GM21825 (cell line): ENCODE results near the gene G6PC1.
"Not testable (repeated sequence)": the region's sequence is repeated elsewhere in the genome, so short reads cannot be mapped to it uniquely, and the experiment has no call there.

Source experiments
- ATAC-seq: cut with Tn5 transposase; IDR thresholded peaks from one replicate; pipeline ENCODE4 v1.9.1; 2021; ENCODE audit warnings: mild to moderate bottlenecking, moderate library complexity; ENCODE audit not compliant: unreplicated experiment

The G6PC1 gene

DNA sequence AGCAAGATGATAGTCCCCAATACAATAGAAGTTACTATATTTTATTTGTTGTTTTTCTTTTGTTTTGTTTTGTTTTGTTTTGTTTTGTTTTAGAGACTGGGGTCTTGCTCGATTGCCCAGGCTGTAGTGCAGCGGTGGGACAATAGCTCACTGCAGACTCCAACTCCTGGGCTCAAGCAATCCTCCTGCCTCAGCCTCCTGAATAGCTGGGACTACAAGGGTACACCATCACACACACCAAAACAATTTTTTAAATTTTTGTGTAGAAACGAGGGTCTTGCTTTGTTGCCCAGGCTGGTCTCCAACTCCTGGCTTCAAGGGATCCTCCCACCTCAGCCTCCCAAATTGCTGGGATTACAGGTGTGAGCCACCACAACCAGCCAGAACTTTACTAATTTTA is 618 bp upstream of the G6PC1 start:
- ATAC-seq: not testable (repeated sequence)

DNA sequence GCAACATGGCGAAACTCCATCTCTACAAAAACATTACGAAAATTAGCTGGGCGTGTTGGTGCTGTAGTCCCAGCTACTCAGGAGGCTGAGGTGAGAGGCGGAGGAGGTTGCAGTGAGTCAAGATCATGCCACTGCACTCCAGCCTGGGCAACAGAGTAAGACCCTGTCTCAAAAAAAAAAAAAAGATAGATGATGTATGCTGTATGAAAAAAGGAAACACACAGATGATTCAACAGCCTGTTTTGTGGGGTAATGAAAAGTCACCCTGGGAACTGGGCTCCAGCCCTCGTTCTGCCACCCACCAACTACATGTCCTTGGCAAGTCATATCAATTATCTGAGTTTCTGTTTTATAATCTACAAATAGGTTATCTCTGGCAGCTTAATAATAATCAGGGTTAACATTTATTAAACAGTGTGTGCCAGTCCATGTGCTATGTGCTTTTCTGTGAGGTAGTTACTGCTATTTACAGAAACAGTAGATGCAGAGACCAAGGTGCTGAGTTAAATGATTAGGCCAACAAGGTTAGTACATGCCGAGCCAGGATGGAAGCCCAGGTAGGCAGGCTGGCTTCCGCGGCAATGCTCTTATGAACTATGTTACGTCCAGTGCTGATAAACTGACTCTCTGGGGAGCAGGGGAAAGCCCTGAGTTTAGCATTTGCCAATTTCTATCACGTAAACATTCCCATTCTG is 1.1 kb downstream of the G6PC1 start:
- ATAC-seq: no peak

DNA sequence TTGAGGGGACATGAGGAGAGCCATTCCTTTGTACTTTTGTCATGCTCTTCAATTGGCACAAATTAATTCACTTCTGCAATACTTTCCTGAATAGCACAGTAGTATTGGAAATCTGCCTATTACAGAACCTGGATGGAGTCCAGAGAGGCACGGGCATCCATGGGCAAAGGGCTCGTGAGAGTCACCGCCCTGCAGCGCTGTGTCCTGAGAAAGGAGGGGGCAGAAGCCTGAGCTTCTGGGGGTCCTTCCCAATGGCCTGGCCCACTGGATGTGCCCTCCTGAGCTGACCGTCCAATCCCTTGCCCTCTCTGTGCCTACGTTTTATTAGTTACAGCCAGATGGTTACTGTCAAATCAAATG is 3.5 kb downstream of the G6PC1 start:
- ATAC-seq: no peak

DNA sequence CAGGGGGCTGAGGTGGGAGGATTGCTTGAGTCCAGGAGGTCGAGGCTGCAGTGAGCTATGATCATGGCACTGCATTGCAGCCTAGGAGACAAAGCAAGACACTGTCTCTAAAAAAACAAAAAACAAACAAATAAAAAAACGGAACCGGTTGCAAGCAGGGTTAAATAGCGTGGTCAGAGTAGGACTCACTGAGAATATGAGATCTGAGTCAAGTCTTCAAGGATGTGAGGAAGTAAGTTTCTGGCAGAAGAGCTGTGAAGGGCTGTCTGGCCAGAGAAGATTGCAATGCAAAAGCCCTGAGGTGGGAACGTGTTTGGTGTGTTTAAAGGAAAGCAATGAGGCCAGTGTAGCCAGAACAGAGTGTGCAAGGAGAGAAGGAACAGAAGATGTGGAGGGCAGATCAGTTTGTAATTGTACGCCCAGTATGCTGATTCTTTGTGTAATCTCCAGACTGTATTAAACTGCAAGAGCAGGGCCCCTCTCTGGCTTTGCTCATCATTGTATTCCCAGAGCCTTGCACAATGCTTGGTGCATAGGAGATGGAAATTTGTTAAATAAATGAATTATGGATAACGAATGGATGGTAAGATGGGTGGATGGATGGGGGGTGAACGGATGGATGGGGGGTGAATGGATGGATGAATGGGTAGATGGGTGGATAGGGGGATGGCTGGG is 6.3 kb downstream of the G6PC1 start:
- no peak for ATAC-seq

DNA sequence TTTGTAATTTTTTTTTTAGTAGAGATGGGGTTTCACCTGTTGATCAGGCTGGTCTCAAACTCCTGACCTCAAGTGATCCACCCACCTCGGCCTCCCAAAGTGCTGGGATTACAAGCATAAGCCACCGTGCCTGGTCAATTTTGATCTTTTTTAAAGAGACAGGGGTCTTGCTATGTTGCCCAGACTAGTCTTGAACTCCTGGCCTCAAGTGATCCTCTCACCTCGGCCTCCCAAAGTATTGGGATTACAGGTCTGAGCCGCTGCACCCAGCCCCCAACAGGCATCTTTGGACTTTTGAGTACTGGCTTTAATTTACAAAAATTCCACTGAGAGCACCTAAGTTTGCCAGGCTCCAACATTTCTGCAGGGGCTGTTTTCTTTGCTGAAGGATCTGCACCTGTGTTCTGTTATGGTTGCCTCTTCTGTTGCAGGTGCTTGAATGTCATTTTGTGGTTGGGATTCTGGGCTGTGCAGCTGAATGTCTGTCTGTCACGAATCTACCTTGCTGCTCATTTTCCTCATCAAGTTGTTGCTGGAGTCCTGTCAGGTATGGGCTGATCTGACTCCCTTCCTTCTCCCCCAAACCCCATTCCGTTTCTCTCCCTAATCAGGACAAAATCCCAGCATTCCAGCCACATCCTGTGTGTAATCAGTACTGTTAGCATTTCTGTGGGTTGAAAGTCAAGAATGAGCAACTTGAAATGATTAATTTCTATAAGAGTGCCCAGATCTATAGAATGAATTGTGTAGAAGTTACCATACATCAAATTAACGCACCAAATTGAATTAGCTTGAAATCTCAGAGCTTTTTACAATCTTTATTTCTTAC is 8.5 kb downstream of the G6PC1 start:
- no peak for ATAC-seq

DNA sequence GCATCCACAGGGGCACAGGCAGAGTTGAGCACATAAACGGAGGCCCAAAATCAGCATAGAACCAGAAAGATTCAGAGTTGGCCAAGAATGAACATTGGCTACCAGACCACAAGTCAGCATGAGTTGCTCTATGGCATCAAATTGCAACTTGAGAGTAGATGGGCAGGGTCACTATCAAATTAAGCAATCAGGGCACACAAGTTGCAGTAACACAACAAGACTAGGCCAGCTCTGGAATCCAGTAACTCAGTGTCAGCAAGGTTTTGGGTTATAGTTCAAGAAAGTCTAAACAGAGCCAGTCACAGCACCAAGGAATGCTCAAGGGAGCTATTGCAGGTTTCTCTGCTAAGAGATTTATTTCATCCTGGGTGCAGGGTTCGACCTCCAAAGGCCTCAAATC is 12.9 kb downstream of the G6PC1 start:
- ATAC-seq: no peak

DNA sequence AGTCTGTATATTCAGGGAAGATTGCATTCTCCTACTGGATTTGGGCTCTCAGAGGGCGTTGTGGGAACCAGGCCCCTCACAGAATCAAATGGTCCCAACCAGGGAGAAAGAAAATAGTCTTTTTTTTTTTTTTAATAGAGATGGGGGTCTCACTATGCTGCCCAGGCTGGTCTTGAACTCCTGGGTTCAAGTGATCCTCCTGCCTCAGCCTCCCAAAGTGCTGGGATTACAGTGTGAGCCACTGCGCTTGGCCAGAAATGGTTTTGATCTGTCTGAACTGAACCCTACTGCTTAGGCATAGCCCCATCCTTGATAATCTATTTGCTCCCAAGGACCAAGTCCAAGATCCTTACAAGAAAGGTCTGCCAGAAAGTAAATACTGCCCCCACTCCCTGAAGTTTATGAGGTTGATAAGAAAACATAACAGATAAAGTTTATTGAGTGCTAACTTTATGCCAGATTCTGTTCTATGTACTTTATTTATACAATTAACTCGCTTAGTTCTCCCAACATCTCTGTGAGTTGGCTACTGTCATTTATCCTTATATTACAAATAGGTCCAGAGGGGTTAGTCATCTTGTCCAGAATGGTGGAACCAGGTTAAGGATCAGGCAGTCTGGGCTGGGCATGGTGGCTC is 13.5 kb downstream of the G6PC1 start:
- ATAC-seq: no peak

DNA sequence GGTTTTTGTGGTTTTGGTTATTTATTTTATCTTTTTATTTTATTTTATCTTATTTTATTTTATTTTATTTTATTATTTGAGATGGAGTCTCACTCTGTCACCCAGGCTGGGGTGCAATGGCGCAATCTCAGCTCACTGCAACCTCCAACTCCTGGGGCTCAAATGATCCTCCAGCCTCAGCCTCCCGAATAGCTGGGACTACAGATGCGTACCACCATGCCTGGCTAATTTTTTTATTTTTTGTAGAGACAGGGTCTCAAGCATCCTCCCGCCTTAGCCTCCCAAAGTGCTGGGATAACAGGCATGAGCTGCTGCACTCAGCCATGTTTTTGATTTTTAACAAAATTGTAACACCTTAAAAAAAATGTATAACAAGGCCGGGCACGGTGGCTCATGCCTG is 14.7 kb downstream of the G6PC1 start:
- ATAC-seq: not testable (repeated sequence)

DNA sequence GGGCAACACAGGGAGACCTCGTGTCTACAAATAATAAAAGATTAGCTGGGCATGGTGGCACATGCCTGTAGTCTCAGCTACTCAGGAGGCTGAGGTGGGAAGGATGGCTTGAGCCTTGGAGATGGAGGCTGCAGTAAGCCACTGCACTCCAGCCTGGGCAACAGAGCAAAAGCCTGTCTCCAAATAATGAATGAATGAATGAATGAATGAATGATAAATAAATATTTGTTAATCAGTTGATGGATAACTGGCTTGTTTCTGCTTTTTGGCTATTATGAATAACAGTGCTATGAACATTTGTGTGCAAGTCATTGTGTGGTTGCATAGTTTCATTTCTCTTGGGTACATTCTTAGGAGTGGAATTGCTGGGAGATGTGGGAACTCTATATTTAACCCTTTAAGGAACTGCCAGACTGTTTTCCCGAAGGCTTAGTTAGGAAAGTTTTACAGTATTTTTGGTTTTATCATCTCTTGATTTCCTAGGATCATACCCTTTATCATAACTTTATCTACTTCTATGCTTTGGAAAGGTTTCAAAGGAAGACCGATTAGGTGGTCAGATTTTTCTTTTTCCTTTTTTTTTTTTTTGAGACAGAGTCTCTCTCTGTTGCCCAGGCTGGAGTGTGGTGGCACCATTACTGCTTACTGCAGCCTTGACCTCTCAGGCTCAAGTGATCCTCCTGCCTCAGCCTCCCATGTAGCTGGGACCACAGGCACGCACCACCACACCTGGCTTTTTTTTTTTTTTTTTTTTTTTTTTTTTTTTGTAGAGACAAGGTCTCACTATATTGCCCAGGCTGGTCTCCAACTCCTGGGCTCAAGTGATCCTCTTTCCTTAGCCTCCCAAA is 16.0 kb downstream of the G6PC1 start:
- not testable (repeated sequence) for ATAC-seq

DNA sequence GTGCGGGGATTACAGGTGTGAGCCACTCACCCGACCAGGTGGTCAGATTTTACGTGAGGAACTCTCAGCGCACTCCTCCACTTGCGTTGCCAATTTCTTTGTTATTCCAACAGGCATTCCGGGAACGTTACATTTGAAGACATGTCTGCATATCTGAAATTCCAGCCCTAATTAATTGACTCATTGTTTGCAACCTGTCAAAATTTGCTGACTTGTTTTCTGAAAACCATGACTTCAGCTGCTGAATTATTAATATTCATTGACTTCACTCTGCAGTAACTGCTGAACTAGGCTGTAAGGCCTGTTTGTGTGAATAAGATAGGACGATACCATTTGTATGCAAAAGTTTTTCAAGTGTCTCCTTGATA is 16.6 kb downstream of the G6PC1 start:
- no peak for ATAC-seq

DNA sequence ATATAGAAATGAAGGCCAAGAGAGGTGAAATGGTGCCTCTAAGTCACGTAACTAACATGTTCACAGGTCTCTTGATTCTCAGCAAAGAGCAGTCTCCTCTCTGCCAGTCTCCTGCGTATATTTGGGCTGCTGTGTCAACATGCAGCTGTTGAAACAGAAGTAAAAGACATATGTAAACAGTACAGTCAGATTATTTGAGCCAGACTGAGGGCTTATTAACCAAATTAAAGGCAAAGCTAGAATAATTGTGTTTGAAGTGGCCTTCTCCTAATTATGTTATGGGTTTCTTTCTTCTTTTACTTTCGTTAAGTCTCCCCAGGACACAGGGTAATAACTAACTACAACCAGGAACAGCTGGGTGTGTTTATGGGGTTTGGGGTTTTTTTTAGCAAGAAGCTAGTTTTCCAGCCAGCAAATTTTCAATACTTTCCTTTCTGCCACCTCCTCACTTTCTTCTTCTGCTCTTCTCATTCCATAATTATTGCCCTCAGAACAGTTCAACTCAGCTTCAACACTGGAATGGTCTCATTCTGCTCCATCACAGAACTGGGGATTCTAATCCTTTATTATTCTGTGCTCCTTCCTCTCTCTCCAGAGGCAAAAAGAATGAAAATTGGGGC is 18.4 kb downstream of the G6PC1 start:
- ATAC-seq: no peak

DNA sequence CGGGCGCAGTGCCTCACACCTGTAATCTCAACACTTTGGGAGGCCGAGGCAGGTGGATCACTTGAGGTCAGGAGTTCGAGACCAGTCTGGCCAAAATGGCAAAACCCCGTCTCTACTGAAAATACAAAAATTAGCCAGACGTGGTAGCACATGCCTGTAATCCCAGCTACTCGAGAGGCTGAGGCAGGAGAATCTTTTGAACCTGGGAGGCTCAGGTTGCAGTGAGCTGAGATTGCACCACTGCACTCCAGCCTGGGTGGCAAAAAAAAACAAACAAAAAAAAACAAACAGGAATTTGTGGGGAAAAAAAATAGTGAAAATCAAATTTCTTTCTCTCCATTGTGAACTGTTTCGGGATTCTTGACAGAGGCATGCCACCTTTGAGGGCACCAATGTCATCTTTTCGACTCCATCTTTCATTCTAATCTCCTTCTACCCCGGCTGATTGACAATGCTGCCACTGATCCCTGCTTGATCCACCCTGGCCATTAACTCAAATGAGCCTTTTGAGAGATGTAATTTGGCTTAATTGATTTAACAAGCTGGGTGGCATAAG is 19.0 kb downstream of the G6PC1 start:
- ATAC-seq: not testable (repeated sequence)

DNA sequence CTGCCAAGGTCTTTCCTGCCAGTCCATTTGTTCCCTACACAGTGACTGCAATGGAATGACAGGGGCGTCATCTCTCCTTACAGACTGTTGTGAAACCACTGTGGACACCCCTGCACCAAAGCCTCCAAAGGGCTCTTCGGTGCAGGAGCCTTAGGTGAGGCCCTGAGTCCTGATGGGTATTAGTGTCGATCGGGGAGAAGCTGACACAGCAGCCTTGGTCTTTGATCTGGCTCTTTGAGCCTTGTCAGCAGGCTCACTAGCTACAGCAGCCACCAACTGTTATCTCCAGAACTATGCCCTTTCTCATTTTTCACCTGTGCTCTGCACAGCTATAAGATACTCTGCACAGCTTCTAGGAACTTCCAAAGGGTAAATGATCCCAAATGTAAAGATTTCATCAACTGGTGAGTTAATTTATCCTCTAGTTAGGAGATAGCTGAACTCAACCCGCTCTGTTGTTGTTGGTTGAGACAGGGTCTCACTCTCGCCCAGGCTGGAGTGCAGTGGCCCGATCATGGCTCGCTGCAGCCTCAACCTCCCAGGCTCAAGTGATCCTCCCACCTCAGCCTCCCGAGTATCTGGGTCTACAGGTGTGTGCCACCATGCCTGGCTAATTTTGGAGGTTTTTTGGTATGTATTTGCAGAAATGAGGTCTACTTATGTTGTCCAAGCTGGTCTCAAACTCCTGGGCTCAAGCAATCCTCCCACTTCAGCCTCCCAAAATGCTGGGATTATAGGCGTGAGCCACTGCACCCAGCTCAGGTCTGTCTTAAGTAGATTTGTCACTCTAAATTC is 19.7 kb downstream of the G6PC1 start:
- no peak for ATAC-seq

DNA sequence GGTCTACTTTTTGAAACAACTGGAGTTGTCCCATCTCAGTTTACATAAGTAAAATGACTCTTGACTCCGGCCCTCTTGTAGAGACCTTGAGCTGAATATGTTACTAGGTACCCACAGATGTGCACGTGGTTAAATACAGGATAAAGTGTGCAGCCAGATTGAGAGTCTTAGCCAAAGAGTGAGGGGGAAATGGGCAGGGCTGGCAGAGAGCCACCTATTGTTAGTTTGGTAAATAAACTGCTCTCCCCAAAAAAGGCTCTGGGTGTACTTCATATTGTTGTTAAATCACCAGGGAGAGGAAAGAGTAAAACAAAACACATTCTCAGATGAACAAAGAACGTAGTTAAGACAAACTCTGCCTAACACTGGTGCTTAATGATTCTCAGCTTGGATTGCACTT is 20.3 kb downstream of the G6PC1 start:
- ATAC-seq: no peak

DNA sequence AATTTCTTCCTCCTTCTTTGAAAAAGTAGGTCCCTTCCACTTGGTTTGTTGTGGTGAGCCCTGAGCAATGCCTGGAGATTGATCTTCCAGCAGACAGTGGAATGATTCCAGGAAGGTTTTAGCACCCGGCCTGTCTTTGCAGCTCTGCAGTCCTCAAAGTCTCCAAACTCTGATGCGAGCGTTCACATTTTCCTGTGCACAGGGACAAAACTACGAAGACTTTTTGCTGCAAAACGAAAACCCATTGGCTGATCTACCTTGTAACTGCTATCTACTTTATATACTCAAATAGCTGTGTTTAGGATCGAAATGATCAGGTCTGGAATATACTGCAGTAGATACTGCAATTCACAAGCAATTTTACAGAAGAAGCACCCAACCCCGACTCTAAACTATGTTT is 21.7 kb downstream of the G6PC1 start:
- ATAC-seq: no peak

DNA sequence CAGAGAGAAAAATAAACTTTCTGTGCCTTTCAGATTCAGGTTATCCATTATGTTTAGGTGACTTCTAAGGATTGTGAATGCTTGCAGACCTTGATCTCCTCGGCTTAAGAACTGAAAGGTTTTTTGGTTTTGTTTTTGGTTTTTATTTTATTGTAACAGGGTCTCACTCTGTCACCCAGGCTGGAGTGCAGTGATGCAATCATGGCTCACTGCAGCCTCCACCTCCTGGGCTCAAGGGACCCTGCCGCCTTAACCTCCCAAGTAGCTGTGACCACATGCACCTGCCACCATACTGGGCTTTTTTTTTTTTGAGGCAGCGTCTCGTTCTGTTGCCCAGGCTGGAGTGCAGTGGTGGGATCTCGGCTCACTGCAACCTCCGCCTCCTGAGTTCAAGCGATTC is 22.9 kb downstream of the G6PC1 start:
- ATAC-seq: not testable (repeated sequence)

DNA sequence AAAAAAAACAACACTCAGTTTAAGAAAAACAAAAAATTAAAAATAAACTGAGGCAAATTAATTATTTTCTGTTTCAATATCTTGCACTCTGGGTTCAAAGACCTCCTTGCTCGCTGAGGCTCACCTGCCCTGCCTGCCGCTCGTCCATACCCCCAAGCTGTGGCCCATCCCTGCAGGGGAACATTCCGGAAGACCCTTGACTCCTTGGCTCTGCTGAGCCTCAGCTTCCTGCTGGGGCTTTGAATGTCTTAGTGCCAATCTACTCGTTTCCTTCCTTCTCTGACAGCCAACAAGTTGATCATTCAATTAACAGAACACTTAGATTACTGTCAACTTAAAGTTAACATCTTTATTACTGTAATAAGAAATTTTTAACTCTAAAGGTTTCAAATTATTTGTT is 24.3 kb downstream of the G6PC1 start:
- no peak for ATAC-seq

DNA sequence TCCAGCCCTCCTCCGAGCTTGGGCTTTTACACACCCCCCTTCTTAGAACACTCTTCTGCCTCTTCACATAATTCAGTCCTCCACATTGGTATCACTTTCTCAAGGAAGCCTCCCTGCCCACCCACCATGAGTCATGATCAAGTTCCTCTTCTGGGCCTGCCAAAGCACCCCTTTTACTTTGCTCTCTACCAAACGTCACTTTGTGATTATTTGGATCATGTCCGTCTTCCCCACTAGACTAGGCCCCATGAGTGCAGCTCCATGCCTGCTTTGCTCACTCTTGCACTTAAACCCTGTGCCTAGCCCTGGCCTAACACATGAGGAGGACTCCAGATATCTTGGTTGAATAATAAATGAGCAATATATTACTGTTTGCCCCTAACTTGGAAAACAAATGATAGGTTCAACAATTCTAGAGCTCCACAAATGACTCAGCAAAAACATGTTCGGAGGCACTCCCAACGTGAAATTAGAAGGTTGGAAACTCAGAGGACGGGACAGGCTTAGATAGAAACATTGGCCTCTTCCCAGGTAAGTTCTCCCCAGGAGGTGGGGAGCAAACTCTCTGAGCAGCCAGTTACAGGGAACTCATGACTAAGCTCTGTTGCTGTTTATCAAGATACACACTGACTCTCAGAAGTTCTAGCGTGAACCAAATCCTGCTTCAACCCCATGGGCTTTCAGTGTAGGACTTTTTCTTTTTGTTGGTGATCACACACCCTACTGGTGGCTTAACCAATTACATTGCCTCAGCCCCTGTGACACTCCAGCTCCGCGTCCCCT is 28.3 kb downstream of the G6PC1 start:
- ATAC-seq: no peak
